ENCODE data around the gene RHBDL1. TPM values are rescaled to one million over a fixed set of nuclear protein-coding genes. Genes with fewer than 3 reads are reported as not detected.

RHBDL1 gene
- total and polyA plus RNA-seq, 2 of the 8 experiments (the other 6 are each of a cell fraction or from before 2014, with no cell fraction given) = 4.0 to 8.1 TPM

- ChIA-PET CTCF (ENCODE audit: partially characterized antibody) (interaction anchor here (0.9 to 2.9 kb wide), 9 partner anchors 11 to 43 kb away, joined by 3 to 8 read pairs (median 4); no protein-coding TSS in a partner anchor), POLR2A (ENCODE audit: partially characterized antibody) (interaction anchor here (0.6 to 2.7 kb wide), 21 partner anchors 8 to 1530 kb away, joined by 3 to 16 read pairs (median 4); partner anchors contain the start of genes RAB40C, RHBDL1, WDR24 and WDR90)
- Histone ChIP-seq H3K23me2 (ENCODE audit: low read depth, low read length) (peaks cover 9% of the 10 kb centered on the region; the same call in 1 of the 2 replicates), H3K79me2 (ENCODE audit: control insufficient read depth in 1 of 2, insufficient read depth in 2 of 2, low read length in 2 of 2) (peaks cover 0 to 6% of the 10 kb centered on the region in 2 experiments; a peak in 1 of 4 replicates), H3K18ac (ENCODE audit: extremely low read depth, low read length) (peak within 1 kb of the TSS; percentile 96), H2AK5ac (ENCODE audit: low read depth, low read length) (no peak within 1 kb of the TSS), H4K91ac (replicated peaks; ENCODE audit: insufficient read length, low read length) (peak within 1 kb of the TSS; percentile 98), H3K27me3 (replicated peaks in 1 of 4; ENCODE audit: control insufficient read depth in 3 of 4, extremely low read depth in 1 of 4, insufficient read depth in 3 of 4, low read length in 3 of 4) (no peaks in the 10 kb centered on the region), H3K27ac (ENCODE audit: low read depth, low read length) (peak within 1 kb of the TSS; percentile 35; the same call in 1 of the 2 replicates), H3K23ac (ENCODE audit: insufficient read length) (no peak within 1 kb of the TSS), H3K56ac (replicated peaks; ENCODE audit: insufficient read length, low read depth, low read length) (peak within 1 kb of the TSS; percentile 79), H3K79me1 (ENCODE audit: low read depth, low read length) (no peaks in the 10 kb centered on the region), H2BK120ac (replicated peaks; ENCODE audit: low read depth, low read length) (no peak within 1 kb of the TSS), H3K4ac (replicated peaks; ENCODE audit: insufficient read length, low read depth, low read length) (peak within 1 kb of the TSS; percentile 99), H3K4me2 (ENCODE audit: insufficient read depth in 1 of 2, low read depth in 2 of 2, low read length in 2 of 2) (peak within 1 kb of the TSS; percentile 62 to 88), H3K4me3 (ENCODE audit: extremely low read depth in 1 of 4, insufficient read depth in 2 of 4, low read depth in 3 of 4, low read length in 4 of 4) (peak within 1 kb of the TSS; percentile 73 to 89 (median 77)), H3K9me3 (ENCODE audit: insufficient read depth in 2 of 2, low read depth in 1 of 2, low read length in 1 of 2) (no peaks in the 10 kb centered on the region), H3K4me1 (replicated peaks in 1 of 4; ENCODE audit: control insufficient read depth in 3 of 4, insufficient read depth in 4 of 4, low read length in 3 of 4) (peaks cover 0 to 29% (median 19%) of the 10 kb centered on the region in 4 experiments; a peak in 6 of 7 replicates), H4K20me1 (replicated peaks in 1 of 2; ENCODE audit: control insufficient read depth in 1 of 2, insufficient read depth in 2 of 2, low read length in 2 of 2) (peaks cover 3 to 10% of the 10 kb centered on the region in 2 experiments), H2AFZ (ENCODE audit: low read length) (no peak within 1 kb of the TSS; the same call in 1 of the 2 replicates), H2BK20ac (ENCODE audit: low read length) (0 out of 2 replicates have a peak within 1 kb of the TSS, but pooled peaks have one; percentile 72), H4K5ac (ENCODE audit: insufficient read length, low read depth, low read length) (peak within 1 kb of the TSS; percentile 80), H3K9ac (replicated peaks in 1 of 4; ENCODE audit: extremely low read depth in 1 of 4, low read depth in 3 of 4, low read length in 3 of 4) (peak within 1 kb of the TSS; percentile 49 to 66 (median 60); a peak in 6 of 7 replicates), H2BK5ac (ENCODE audit: low read depth, low read length) (peak within 1 kb of the TSS; percentile 93; the same call in 1 of the 2 replicates), H4K8ac (ENCODE audit: extremely low read depth, insufficient read depth, low read length) (peak within 1 kb of the TSS; percentile 95), H3K36me3 (ENCODE audit: control insufficient read depth in 2 of 4, insufficient read depth in 4 of 4, low read length in 3 of 4) (peaks cover 0 to 21% (median 3%) of the 10 kb centered on the region in 4 experiments; a peak in 4 of 8 replicates), H2BK12ac (ENCODE audit: low read depth, low read length) (no peak within 1 kb of the TSS; the same call in 1 of the 2 replicates), H2BK15ac (ENCODE audit: low read length) (peak within 1 kb of the TSS; percentile 53; the same call in 1 of the 2 replicates), H3K14ac (ENCODE audit: insufficient read length) (no peak within 1 kb of the TSS)
- DNase-seq (ENCODE audit: low read depth in 1 of 2, low spot score in 2 of 2) (peak in 1 of 2 experiments; percentile 96), FAIRE-seq (peak; percentile 19)
- WGBS, 2 experiments (ENCODE audit: extremely low coverage in 1 of 2, insufficient coverage in 1 of 2, insufficient read length in 1 of 2, insufficient replicate concordance in 2 of 2, low coverage in 1 of 2, low lambda C conversion rate in 2 of 2, missing lambda C conversion rate in 1 of 2) = 2% methylated on average over 74 of the region's 91 CpGs; no CpG with 5 or more reads in 1 of the 2 experiments
- no peak for TF ChIP-seq CBX8 (IDR thresholded peaks at IDR 0.05; ENCODE audit: borderline replicate concordance, low read depth, low read length)
- TF ChIP-seq TAF1 (IDR thresholded peaks at IDR 0.05; ENCODE audit: low read depth, low read length) = peak; percentile 64
These were observed 39.0 kb upstream of the RHBDL1 start, which contains the start of gene METTL26 for GRCh38 chr16:636206-637080. Gene METTL26, minus strand, starts transcription at chr16:636305. Its CDS starts 15 bp downstream, at chr16:636290.
